GM18873 (cell line): ENCODE measurements around the gene ASPSCR1.

ENCODE experiments used
- ATAC-seq: cut with Tn5 transposase; IDR thresholded peaks from one replicate; pipeline ENCODE4 v1.9.1; 2021; ENCODE audit warnings: mild to moderate bottlenecking, moderate library complexity, moderate number of reproducible peaks; ENCODE audit not compliant: unreplicated experiment, low FRiP score

The ASPSCR1 gene

GRCh38 chr17:81996232-81996756, 18.9 kb downstream of the ASPSCR1 start:
- no peak for ATAC-seq

- ATAC-seq: no peak
These were observed 19.5 kb downstream of the ASPSCR1 start for GRCh38 chr17:81996757-81997441.

- ATAC-seq: no peak
These were observed 20.8 kb downstream of the ASPSCR1 start for GRCh38 chr17:81998212-81998611.

- no peak for ATAC-seq
These were observed 21.4 kb downstream of the ASPSCR1 start for GRCh38 chr17:81998691-81999438.

GRCh38 chr17:81999587-81999975, 22.2 kb downstream of the ASPSCR1 start:
- ATAC-seq: no peak

- ATAC-seq: no peak
These were observed 22.8 kb downstream of the ASPSCR1 start for GRCh38 chr17:81999976-82000802.

- no peak for ATAC-seq
These were observed 23.6 kb downstream of the ASPSCR1 start for GRCh38 chr17:82000803-82001570.

- no peak for ATAC-seq
These were observed 24.2 kb downstream of the ASPSCR1 start for GRCh38 chr17:82001571-82002056.

- ATAC-seq: no peak
These were observed 26.3 kb downstream of the ASPSCR1 start for GRCh38 chr17:82003411-82004381.

GRCh38 chr17:82004517-82005455, 27.4 kb downstream of the ASPSCR1 start:
- no peak for ATAC-seq

- no peak for ATAC-seq
These were observed 28.4 kb downstream of the ASPSCR1 start for GRCh38 chr17:82005701-82006348.

GRCh38 chr17:82006468-82007227, 29.2 kb downstream of the ASPSCR1 start:
- ATAC-seq: no peak

- no peak for ATAC-seq
These were observed 29.7 kb downstream of the ASPSCR1 start for GRCh38 chr17:82007228-82007494.

- no peak for ATAC-seq
These were observed 30.2 kb downstream of the ASPSCR1 start for GRCh38 chr17:82007495-82008257.

GRCh38 chr17:82008258-82008940, 31.0 kb downstream of the ASPSCR1 start:
- ATAC-seq: no peak
